Measurements from ENCODE around the gene PHYHD1. TPM values are rescaled to one million over a fixed set of nuclear protein-coding genes. Genes with fewer than 3 reads are reported as not detected.

Gene PHYHD1
- total RNA-seq, 1 experiment from 2014 or later: 18.0 TPM

- Histone ChIP-seq H3K23ac (ENCODE audit: insufficient read length, low read depth, low read length) (no peak overlapping the region), H3K56ac (ENCODE audit: insufficient read length, low read depth, low read length) (no peak overlapping the region), H3K79me2 (ENCODE audit: insufficient read depth, low read length) (no peaks in the 10 kb centered on the region), H3K9ac (ENCODE audit: extremely low read depth, insufficient read length, low read length) (no peak overlapping the region), H4K5ac (ENCODE audit: insufficient read length, low read depth, low read length) (no peak overlapping the region), H3K18ac (ENCODE audit: insufficient read length, low read depth, low read length) (no peak overlapping the region), H2AFZ (ENCODE audit: low read length) (no peak overlapping the region), H4K91ac (ENCODE audit: insufficient read length, low read depth, low read length) (no peak overlapping the region), H3T11ph (ENCODE audit: low read length) (no peak overlapping the region), H3K27me3 (ENCODE audit: insufficient read depth, low read length) (no peaks in the 10 kb centered on the region), H3K4ac (ENCODE audit: low read depth, low read length) (no peak overlapping the region), H3K4me1 (ENCODE audit: insufficient read depth, low read length) (no peaks in the 10 kb centered on the region), H4K20me1 (ENCODE audit: control insufficient read depth, insufficient read depth, insufficient read length) (no peaks in the 10 kb centered on the region), H2AK5ac (ENCODE audit: insufficient read length, low read length) (no peak overlapping the region), H4K8ac (replicated peaks; ENCODE audit: insufficient read length, low read depth, low read length) (no peak overlapping the region), H2BK15ac (ENCODE audit: low read depth, low read length) (no peak overlapping the region), H3K23me2 (ENCODE audit: insufficient read length, low read depth, low read length, poor library complexity, severe bottlenecking) (no peaks in the 10 kb centered on the region), H2BK12ac (ENCODE audit: insufficient read length, low read depth, low read length) (no peak overlapping the region), H3K27ac (ENCODE audit: insufficient read length, low read depth, low read length) (no peak overlapping the region), H3K9me3 (ENCODE audit: control insufficient read depth, low read depth, low read length) (no peaks in the 10 kb centered on the region), H3K14ac (ENCODE audit: insufficient read depth, low read length) (no peak overlapping the region), H2BK120ac (ENCODE audit: low read depth, low read length, poor library complexity, severe bottlenecking) (no peak overlapping the region), H2BK20ac (ENCODE audit: low read depth, low read length, poor library complexity, severe bottlenecking) (no peak overlapping the region), H3K4me2 (ENCODE audit: insufficient read depth, insufficient read length, low read length) (no peak overlapping the region), H2BK5ac (ENCODE audit: insufficient read length, low read length) (no peak overlapping the region), H3K79me1 (ENCODE audit: insufficient read depth, low read depth, low read length, poor library complexity, severe bottlenecking) (no peaks in the 10 kb centered on the region)
- Mint-ChIP-seq H3K36me3 (ENCODE audit: insufficient read depth in 1 of 3, low read depth in 3 of 3) (peaks cover 0 to 3% (median 0%) of the 10 kb centered on the region in 3 experiments; a peak in 1 of 7 replicates), H3K27ac (peak overlapping the region; percentile 65 to 93 (median 78); a peak in 6 of 7 replicates), H3K4me1 (peaks cover 5 to 6% of the 10 kb centered on the region in 2 experiments), H3K27me3 (ENCODE audit: low read depth) (no peaks in the 10 kb centered on the region; the same call in 1 of the 2 replicates), H3K9me3 (no peaks in the 10 kb centered on the region), H3K4me3 (peak overlapping the region in 1 of 2 experiments; percentile 41; a peak in 2 of 5 replicates)
- peak; percentile 82 for DNase-seq
- peak; percentile 90 for TF ChIP-seq CTCF (conservative IDR thresholded peaks at IDR 0.05)
- WGBS (ENCODE audit: extremely low coverage, insufficient read length, low lambda C conversion rate): no CpG with 5 or more reads among the region's 10 CpGs
These were observed 7.1 kb downstream of the PHYHD1 start for GRCh38 chr9:128927731-128928411.
